Fibroblast of the aortic adventitia (primary cell): ENCODE measurements around the gene PCGF3. TPM values are rescaled to one million over a fixed set of nuclear protein-coding genes. Genes with fewer than 3 reads are reported as not detected.

Experiments
- DNase-seq: peaks from one replicate; pipeline ENCODE4 v3.0.0-alpha.2; 2010; ENCODE audit warnings: low read depth
- H3K4me3 ChIP-seq: 2 replicates; pipeline ENCODE4 v1.5.1; 2011; ENCODE audit warnings: low read depth, mild to moderate bottlenecking, control low read depth, low read length, moderate library complexity
- total RNA-seq: library from RNA; depleted of rRNA; stranded (reverse); fragments of >200 nt; gene quantifications from 2 replicates; pipeline ENCODE4 v1.2.3, GENCODE V29; 2012; ENCODE audit warnings: low replicate concordance
- TF ChIP-seq, protein P1 (sequence below): IDR thresholded peaks from 2 replicates; pipeline ENCODE4 v1.5.1; 2011; ENCODE audit warnings: mild to moderate bottlenecking, low read length, control low read depth, inconsistent platforms; ENCODE audit not compliant: insufficient read depth

PCGF3 gene
- total RNA-seq, 1 donor: 24.2 TPM

DNA sequence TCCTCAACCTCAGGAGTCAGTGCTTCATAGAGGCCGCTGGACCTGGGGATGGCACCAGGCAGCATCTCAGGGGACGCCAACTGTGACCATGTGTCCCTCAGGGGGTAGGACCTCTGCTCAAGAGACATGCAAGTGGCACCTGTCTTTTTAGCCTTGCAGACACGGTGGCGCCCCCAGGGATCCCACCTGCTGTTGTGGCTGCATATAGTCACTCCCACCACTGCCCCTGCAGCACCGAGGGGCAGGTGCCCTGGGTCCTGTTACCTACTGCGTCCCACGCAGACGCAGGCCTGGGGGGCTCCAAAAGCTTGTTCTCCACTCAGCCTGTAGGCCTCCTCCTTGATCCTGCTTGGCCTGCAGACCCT is 28.8 kb upstream of the PCGF3 start:
- TF ChIP-seq, protein P1, sequence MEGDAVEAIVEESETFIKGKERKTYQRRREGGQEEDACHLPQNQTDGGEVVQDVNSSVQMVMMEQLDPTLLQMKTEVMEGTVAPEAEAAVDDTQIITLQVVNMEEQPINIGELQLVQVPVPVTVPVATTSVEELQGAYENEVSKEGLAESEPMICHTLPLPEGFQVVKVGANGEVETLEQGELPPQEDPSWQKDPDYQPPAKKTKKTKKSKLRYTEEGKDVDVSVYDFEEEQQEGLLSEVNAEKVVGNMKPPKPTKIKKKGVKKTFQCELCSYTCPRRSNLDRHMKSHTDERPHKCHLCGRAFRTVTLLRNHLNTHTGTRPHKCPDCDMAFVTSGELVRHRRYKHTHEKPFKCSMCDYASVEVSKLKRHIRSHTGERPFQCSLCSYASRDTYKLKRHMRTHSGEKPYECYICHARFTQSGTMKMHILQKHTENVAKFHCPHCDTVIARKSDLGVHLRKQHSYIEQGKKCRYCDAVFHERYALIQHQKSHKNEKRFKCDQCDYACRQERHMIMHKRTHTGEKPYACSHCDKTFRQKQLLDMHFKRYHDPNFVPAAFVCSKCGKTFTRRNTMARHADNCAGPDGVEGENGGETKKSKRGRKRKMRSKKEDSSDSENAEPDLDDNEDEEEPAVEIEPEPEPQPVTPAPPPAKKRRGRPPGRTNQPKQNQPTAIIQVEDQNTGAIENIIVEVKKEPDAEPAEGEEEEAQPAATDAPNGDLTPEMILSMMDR: no peak
- no peak overlapping the region for H3K4me3 ChIP-seq
- no peak for DNase-seq

DNA sequence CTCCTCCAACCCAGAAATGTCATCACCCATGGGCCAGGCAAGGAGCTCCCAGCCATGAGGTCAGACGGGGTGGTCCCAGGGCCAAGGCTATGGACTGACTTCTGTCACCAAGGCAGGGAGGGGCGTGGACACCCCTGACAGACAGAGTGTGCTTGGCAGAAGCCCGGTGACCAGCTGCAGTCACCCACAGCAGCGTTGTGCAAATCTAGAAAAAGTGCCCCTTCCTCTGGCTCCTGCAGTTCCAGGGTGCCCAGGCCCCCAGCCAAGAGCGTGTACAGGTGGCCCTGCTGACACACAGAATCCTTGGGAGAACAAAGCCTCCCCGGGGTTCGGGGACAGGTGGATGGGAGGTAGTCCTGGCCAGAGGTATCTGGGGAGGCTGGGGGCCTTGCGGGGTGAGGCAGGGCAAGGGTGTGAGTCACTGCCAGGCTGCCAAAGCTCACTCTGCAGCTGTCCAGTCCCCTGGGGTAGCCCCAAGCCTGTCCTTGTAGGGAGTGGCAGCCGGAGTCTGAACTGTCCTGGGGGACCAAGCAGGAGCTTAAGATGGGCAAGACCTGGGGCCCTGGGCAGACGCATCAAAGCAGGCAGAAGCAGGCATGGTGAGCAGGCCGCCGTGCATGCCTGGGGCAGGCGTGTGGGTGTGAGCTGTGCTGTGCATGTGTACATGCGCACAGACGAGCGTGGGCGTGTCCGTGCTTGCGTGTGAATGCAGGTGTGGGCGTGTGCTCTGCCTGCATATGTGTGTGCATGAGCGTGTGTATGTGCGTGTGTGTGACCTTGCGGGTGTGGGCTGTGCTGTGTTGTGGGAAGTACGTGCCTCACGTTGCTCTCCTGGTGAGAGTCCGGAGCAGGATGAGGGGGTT is 28.0 kb upstream of the PCGF3 start:
- no peak overlapping the region for H3K4me3 ChIP-seq
- TF ChIP-seq, protein P1: no peak
- DNase-seq: no peak

DNA sequence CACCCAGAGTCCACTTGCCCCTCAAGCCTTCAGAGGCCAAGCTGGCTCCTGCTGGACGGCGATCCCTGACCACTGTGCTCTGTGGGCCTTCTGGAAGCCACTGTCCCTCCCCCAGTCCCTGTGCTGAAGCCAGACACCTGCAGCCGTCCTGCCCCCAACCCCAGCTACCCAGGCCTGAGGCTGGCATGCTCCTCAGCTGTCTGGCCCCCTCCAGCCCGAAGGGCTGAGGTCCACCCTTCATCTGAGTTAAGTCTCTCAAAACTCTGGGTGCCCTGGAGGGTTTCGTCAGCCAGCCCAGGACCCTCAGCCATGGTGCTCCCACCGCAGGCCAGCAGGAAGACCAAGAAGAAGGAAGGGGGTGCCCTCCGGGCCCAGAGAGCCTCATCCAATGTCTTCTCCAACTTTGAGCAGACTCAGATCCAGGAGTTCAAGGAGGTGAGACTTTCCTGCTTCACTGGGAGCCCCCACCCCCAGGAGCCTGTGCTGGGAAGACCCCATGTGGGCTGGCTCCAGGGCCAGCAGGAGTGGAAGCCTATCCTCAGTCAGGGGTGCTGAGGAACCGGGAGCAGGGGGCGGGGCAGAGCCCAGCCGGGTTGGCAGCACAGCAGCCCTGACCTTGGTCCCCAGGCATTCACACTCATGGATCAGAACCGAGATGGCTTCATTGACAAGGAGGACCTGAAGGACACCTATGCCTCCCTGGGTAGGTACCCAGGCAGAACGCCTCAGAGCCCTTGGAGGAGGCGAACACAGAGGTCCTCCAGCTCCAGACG is 27.1 kb upstream of the PCGF3 start:
- no peak overlapping the region for H3K4me3 ChIP-seq
- DNase-seq: no peak
- TF ChIP-seq, protein P1: no peak

DNA sequence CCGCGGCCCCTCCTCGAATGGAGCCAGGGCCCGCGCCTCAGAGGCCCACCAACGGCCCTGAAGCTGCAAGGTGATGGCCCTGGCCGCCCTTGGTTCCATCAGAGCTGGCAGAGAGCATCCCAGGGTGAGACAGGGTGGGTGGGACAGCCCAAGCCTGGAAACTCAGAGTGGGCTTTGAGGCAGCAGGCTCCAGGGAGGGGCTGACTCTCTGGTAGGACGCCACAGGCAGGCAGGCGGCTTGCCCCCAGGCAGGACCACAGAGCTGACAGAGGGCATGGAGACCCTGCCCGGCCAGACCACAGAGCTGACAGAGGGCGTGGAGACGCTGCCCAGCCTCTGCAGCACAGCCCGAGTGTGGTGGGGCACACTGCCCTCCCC is 26.5 kb upstream of the PCGF3 start:
- no peak for DNase-seq
- TF ChIP-seq, protein P1: no peak
- no peak overlapping the region for H3K4me3 ChIP-seq

DNA sequence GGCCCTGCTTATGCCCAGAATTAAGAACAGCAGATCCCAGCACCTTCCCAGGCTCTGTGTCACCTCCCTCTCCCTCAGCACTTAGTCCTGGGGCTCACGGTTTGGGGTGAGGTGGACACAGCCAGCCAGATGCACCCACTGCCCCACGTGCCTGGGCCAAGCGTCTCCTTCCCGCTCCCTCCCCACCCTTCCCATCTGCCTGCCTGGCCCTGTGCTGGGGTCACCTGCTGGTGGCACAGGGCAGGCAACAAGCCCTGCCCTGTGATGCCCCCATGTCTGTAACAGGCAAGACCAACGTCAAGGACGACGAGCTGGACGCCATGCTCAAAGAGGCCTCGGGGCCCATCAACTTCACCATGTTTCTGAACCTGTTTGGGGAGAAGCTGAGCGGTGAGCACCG is 26.0 kb upstream of the PCGF3 start:
- no peak overlapping the region for H3K4me3 ChIP-seq
- TF ChIP-seq, protein P1: no peak
- DNase-seq: no peak

DNA sequence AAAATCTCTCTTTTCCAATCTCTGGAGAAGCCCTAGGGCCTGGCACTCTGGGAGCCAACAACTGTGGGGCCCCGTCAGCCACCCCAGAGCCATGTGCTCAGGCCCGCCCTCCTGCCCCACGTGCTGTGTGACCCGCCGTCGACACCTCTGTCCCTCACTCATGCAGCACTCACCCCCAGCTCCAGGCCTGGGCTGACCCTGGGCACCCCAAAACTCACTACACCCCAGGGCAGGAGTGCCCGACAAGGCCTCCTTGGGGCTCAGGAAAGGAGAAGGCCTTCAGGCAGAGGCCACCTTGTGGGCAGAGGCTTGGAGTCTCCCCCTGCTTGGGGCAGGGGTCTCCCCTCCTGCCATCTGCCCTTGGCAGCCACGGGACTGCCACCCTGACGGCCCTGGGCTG is 25.5 kb upstream of the PCGF3 start:
- no peak for DNase-seq
- TF ChIP-seq, protein P1: no peak
- H3K4me3 ChIP-seq: no peak overlapping the region
